Effector CD4-positive, alpha-beta T cell (primary cell): ENCODE results near the gene SREBF2.

ENCODE experiments used
- DNase-seq: peaks from one replicate; pipeline ENCODE4 v3.0.0-alpha.2; 2020

The SREBF2 gene

DNA sequence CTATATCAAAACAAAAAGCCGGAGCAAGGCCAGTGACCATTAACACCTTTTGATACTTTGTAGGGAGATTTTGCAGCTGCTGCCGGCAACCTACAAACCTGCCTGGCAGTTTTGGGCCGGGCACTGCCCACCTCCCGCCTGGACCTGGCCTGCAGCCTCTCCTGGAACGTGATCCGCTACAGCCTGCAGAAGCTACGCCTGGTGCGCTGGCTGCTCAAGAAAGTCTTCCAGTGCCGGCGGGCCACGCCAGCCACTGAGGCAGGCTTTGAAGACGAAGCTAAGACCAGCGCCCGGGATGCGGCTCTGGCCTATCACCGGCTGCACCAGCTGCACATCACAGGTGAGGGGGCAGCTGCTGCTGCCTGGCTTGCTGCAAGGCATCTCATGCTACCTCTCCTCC, 47.7 kb downstream of the SREBF2 start:
- DNase-seq = no peak

DNA sequence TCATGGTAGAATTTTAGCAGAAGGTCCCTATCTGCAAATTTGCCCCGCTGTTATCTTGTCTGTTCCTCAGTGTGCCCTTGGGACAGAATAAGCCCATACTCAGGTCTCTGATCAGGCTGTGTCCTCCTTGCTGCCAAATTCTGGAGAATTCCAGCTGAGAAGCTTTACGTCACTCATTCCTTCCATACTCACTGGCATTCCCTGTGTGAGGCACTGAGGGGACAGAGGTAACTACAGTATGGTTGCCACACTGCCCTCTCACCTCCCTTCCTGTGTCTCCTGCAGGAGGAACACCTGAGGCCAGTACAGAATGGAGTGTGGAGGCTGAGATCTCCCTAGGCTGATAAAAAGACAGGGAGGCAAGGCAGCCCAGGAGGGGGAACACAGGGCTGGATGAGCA, 50.5 kb downstream of the SREBF2 start:
- DNase-seq = no peak

GRCh38 chr22:41885116-41885515, 52.2 kb downstream of the SREBF2 start:
- no peak for DNase-seq

- no peak for DNase-seq
Measured at GRCh38 chr22:41885516-41885915, 52.6 kb downstream of the SREBF2 start.

DNA sequence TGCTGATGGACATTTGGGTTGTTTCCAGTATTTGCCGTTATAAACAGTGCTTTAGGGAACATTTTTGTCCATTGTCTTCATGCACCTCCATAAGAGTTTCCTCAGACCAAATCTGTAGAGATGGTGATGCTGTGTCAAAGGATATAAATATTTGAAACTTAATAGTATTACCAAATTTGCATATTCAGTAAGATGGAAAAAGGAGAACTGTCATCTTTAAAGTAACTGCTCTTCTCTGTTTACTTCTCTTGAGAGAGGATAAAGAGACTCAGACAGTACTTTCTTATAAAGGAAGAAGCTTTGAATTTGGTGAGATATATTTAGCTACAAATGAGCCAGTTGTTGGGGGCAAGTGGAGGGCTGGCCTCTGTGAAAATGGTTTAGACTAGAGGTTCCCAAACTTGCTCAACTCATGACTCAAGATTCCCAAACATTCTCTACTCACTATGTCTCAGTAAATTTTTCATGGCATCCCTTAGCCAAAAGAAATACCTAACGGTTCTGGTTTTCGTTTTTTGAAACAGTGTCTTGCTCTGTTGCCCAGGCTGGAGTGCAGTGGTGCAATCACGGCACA, 55.8 kb downstream of the SREBF2 start:
- no peak for DNase-seq

- no peak for DNase-seq
Measured at GRCh38 chr22:41891407-41891806, 58.5 kb downstream of the SREBF2 start.

DNA sequence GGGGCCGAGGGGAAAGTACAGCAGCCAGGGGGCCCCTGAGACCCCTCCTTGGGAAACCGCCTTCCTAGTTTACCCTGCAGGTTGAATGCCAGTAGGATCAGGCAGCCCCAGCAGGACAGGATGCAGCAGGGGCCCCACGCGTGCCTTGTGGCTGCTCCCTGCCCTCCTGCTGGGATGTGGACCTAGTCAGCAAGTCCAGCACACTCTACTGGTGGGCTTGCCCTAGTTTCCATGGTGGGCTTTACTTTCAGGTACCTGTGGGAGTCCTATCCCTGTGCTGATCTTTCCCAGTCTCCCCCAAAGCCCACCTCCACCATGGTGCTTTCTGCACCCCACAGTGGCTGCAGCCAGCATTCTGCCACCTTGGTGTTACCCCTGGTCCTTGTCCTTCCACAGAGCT, 59.8 kb downstream of the SREBF2 start:
- no peak for DNase-seq

GRCh38 chr22:41893591-41894375, 60.9 kb downstream of the SREBF2 start:
- no peak for DNase-seq

DNA sequence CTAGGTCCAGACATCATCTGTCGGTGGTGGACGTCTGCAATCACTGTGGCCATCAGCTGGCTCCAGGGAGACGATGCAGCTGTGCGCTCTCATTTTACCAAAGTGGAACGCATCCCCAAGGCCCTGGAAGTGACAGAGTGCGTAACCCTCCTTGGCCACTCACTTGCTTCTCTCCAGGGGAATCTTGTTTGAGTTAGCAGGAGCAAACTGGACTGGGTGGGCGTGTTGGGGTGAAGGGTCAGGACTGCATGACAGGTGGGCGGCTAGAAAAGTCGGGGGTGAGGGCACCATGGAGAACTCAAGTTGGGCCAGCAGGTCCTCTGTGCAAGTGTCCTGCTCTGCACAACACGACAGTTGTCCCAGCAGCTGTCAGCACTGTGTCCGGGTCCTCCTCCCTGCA, 65.7 kb downstream of the SREBF2 start:
- DNase-seq = no peak

DNA sequence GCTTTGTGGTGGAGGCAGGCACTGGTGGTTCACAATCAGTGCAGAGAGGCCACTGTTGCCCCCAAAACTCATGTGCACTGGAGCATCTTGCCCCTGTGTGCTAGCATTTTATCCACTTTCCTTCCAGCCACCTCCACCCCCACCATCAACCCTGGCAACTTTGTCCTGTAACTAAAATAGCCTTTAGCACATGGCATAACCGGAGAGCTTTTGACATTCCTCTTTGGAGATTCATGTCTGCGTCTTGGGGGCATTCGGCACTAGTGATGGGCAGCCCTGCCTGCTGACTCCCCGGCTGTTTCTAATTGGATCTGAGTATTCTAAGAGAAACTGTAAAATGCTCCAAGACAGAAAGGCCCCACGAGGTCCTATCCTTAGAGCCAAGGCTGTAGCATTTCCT, 66.2 kb downstream of the SREBF2 start:
- DNase-seq = no peak

- DNase-seq = no peak
Measured at GRCh38 chr22:41899992-41900651, 67.2 kb downstream of the SREBF2 start.

DNA sequence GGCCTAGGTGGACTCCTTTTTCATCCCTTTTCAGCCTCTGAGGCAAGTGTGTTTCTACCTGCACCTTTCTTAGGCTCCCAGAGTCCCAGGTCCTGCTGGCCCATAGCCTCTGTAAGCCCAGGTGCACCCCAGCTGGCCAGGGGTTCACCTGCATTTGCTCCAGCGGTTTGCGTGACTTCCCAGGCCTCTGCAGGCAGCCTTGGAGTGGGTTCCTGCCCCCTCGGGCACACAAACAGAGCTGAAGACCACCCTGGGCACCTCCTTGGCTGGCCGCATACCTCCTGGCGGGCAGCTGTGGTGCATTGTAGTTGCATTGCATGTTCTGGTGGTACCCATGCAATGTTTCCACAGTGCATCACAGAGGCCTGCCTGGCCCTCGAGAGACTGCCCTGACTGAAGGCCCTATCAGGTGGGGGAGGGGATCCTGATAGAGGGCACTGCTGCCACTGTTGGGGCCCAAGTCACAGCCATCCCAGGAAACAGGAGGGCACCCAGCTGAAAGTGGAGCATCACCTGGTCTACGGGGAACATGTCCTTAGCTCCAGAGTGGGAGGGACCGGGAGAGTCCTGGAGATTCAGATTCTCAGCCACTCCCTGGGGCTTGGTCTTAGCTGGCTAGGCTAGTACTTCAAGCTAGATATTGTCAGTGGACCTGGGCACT, 67.9 kb downstream of the SREBF2 start:
- DNase-seq = no peak

DNA sequence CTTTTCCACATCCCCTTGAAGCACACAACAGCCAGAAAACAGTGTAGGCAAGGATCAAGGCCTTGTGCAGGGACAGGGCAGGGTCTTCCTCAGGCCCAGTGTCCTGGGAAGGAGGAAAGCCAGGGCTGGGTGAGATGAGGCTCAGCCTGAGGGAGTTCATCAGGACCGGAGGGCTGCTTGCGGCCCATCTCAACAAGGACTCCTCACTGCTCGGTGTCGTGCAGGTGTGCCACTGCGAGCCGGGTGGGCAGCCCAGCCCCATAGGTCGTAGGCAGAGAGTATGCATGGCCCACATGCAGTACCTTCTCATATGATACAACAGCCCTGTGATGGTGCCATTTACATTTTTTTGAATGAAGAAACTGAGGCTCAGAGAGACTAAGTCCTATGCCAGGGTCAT, 69.1 kb downstream of the SREBF2 start:
- no peak for DNase-seq

DNA sequence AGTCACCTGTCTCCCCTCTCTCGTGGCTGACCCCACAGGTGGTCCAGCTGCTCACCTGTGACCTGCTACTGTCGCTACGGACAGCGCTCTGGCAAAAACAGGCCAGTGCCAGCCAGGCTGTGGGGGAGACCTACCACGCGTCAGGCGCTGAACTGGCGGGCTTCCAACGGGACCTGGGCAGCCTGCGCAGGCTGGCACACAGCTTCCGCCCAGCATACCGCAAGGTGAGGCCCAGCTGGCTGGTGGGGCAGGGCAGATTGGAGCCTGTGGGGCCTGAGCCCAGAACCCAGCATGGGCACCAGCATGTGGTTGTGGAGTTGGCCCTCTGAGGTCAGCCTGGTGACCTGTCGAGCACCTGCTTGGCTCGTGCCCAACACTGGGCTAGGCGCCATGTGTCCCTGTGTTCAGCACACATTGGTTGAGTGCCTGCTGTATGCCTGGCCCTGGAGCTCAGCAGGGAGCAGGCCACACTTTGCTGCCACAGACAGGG, 70.1 kb downstream of the SREBF2 start:
- no peak for DNase-seq

DNA sequence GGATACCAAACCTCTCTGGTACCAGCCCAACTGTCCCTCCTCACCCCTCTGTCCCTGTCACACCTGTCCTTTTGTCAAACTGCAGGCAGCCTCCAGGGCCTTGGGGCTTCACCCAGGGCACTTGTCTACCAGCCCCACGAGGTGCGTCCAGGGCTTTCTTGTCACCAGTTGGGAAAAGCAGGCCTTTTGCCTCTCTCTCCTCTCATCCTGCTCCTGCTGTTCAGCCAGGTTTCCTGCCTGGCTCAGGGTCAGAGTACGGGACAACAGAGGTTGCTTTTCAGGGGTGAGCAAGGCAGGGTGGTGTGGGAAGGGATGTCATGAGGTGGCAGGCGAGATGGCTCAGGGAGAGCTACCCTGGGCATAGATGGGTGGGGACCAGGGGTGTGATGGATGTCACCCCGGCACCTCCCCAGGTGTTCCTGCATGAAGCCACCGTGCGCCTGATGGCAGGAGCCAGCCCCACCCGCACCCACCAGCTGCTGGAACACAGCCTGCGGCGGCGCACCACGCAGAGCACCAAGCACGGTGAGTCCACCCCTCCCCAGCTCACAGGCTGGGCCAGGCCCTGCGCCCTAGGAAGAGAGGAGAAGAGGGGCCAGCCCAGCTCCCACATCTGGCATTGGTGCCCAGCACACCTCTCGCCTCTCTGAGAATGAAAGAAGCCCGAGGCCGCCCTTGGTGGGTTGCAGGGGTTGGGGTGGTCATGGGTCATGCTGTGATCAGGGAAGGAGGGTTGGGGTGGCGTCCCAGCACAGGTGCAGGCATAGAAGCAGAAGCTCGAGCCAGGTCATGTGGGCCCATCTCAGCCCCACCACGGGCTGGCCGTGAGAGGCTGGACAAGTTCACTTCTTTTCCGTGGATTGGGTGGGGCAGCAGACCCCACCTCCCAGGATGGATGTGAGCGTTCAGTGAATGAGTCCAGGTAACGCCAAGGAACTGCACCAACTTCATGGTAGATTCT, 71.8 kb downstream of the SREBF2 start:
- DNase-seq = no peak

DNA sequence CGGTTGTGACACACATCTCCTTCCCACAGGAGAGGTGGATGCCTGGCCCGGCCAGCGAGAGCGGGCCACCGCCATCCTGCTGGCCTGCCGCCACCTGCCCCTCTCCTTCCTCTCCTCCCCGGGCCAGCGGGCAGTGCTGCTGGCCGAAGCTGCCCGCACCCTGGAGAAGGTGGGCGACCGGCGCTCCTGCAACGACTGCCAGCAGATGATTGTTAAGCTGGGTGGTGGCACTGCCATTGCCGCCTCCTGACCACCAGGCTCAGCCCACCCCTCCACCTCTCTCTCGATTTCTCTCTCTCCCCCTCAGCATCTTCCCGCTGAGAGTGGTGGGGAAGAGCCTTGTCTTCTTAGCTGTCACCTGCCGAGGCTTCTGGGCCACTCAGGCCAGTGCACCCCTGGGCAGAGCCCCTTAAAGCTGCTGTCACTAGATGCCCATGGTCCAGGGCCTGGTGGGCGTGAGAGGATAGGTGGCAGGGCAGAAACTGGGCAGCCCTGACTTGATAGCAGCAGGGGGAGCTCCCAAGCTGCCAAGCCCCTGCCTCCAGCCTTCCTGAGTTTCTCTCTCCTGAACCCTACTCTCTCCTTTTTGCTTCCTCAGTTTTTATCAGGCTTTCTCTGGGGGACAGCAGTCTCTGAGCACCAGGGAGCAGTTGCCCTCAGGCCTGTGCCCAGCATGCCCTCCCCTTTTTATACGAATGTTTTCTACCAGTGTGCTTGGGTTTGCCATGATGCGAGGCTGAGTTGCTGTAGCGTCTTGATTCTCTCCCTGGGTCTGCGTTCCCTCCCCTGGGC, 72.7 kb downstream of the SREBF2 start:
- no peak for DNase-seq

DNA sequence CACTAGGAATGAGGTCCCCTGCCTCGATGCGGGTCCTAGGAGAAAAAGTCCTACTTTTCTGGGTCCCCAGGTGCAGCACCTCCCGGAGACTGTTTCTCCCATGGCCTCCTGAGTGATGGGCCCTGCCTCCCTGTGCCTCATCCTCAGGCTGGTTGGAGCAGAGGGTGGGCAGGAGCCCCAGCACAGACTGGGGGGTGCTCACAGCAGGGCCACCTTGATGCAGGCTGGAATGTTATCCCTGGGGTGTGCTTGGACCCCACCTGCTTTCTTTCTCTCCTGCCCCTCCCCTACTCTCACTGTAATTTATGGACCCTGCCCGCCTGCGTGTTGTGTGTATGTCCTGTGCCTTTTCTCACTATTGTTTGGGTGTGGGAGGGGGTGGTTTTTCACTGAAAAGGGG, 73.9 kb downstream of the SREBF2 start:
- no peak for DNase-seq

- no peak for DNase-seq
Measured at GRCh38 chr22:41907436-41908401, 74.8 kb downstream of the SREBF2 start.

- DNase-seq = no peak
Measured at GRCh38 chr22:41908411-41909309, 75.8 kb downstream of the SREBF2 start.
